Activated B cell treated with CpG ODN at 0.5 μM for 24 hours (primary cell): ENCODE results near the gene ARID3A. TPM values are rescaled to one million over a fixed set of nuclear protein-coding genes. Genes with fewer than 3 reads are reported as not detected.

Source experiments
- ATAC-seq: fragments of 200-7000 bp; cut with Tn5 transposase; one replicate; pipeline ENCODE4 v1.10.0; 2021; ENCODE audit warnings: low read depth, mild to moderate bottlenecking, moderate library complexity
- CTCF ChIA-PET: fragments of 350-600 bp; sonication (Branson Sonifier 250); formaldehyde crosslinking; loops from one replicate; lab custom pipeline; 2021; ENCODE audit warnings: antibody characterized with exemption; lab: Charles Lee
- POLR2A ChIA-PET: fragments of 350-600 bp; sonication (Branson Sonifier 250); formaldehyde crosslinking; loops from one replicate; lab custom pipeline; 2021; ENCODE audit warnings: antibody characterized with exemption; lab: Charles Lee
- DNase-seq: peaks from one replicate; pipeline ENCODE4 v3.0.0; 2022
- H3K27ac Mint-ChIP-seq: one replicate; pipeline ENCODE4 v1.8.0; 2020; ENCODE audit warnings: mixed read lengths
- H3K27me3 Mint-ChIP-seq: one replicate; pipeline ENCODE4 v1.8.0; 2021; ENCODE audit warnings: mixed read lengths
- H3K36me3 Mint-ChIP-seq: one replicate; pipeline ENCODE4 v1.8.0; 2021; ENCODE audit warnings: low read depth, mixed read lengths
- H3K4me1 Mint-ChIP-seq: one replicate; pipeline ENCODE4 v1.8.0; 2021; ENCODE audit warnings: mixed read lengths
- H3K4me3 Mint-ChIP-seq: one replicate; pipeline ENCODE4 v1.8.0; 2020; ENCODE audit warnings: mild to moderate bottlenecking, mixed read lengths
- H3K9me3 Mint-ChIP-seq: one replicate; pipeline ENCODE4 v1.8.0; 2020; ENCODE audit warnings: mixed read lengths
- intact Hi-C: fragments of 100-400 bp; cut with micrococcal nuclease; formaldehyde crosslinking; loops from one replicate; pipeline ENCODE4 v1.15.1; 2024
- total RNA-seq: library from RNA; stranded (reverse); gene quantifications from 2 replicates; pipeline ENCODE4 v1.2.3, GENCODE V29; 2022
- TF ChIP-seq, protein P1 (sequence below): fragments of 200-600 bp; IDR thresholded peaks from one replicate; pipeline ENCODE4 v1.8.0; 2022; ENCODE audit warnings: antibody characterized with exemption, mild to moderate bottlenecking

ARID3A gene
- total RNA-seq, 1 donor from 2014 or later = 74.9 TPM

DNA sequence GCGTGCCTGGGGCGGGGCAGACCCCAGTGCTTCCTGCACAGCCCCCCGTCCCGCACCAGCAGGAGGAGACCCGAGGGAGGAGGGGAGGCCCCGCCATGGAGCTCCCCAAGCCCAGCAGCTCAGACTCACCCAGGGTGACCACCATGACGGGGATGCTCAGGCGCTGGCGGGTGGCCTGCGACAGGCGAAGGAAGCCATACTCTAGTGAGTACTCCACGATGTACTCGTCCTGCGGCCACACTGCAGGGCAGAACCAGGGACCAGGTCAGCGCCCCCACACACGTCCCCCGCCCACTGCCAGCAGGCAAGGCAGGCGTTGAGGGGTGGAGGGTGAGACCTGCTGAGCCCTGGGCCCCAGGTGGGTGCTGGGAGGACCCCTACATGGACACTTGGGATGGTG is 86.5 kb downstream of the ARID3A start:
- Mint-ChIP-seq H3K27me3 (no peaks in the 10 kb centered on the region), H3K9me3 (no peaks in the 10 kb centered on the region), H3K4me3 (no peak overlapping the region), H3K36me3 (peaks cover 30% of the 10 kb centered on the region), H3K4me1 (peaks cover 21% of the 10 kb centered on the region), H3K27ac (no peak overlapping the region)
- intact Hi-C loops = no loop called here
- TF ChIP-seq, protein P1, sequence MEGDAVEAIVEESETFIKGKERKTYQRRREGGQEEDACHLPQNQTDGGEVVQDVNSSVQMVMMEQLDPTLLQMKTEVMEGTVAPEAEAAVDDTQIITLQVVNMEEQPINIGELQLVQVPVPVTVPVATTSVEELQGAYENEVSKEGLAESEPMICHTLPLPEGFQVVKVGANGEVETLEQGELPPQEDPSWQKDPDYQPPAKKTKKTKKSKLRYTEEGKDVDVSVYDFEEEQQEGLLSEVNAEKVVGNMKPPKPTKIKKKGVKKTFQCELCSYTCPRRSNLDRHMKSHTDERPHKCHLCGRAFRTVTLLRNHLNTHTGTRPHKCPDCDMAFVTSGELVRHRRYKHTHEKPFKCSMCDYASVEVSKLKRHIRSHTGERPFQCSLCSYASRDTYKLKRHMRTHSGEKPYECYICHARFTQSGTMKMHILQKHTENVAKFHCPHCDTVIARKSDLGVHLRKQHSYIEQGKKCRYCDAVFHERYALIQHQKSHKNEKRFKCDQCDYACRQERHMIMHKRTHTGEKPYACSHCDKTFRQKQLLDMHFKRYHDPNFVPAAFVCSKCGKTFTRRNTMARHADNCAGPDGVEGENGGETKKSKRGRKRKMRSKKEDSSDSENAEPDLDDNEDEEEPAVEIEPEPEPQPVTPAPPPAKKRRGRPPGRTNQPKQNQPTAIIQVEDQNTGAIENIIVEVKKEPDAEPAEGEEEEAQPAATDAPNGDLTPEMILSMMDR = no peak
- CTCF ChIA-PET = no interaction called here
- ATAC-seq (no peak), DNase-seq (no peak)
- POLR2A ChIA-PET = no interaction called here

GRCh38 chr19:1013218-1013617 is 87.4 kb downstream of the ARID3A start:
- H3K9me3 Mint-ChIP-seq = no peaks in the 10 kb centered on the region
- H3K36me3 Mint-ChIP-seq = peaks cover 30% of the 10 kb centered on the region
- H3K27ac Mint-ChIP-seq = no peak overlapping the region
- DNase-seq (no peak), ATAC-seq (no peak)
- no peak overlapping the region for H3K4me3 Mint-ChIP-seq
- H3K4me1 Mint-ChIP-seq = peaks cover 30% of the 10 kb centered on the region
- no peaks in the 10 kb centered on the region for H3K27me3 Mint-ChIP-seq
- POLR2A ChIA-PET = interaction anchor here (1.0 kb wide), 1 partner anchor 8 kb away, joined by 4 read pairs; no protein-coding TSS in a partner anchor
- intact Hi-C loops = no loop called here
- CTCF ChIA-PET = no interaction called here
- TF ChIP-seq, protein P1 = no peak

DNA sequence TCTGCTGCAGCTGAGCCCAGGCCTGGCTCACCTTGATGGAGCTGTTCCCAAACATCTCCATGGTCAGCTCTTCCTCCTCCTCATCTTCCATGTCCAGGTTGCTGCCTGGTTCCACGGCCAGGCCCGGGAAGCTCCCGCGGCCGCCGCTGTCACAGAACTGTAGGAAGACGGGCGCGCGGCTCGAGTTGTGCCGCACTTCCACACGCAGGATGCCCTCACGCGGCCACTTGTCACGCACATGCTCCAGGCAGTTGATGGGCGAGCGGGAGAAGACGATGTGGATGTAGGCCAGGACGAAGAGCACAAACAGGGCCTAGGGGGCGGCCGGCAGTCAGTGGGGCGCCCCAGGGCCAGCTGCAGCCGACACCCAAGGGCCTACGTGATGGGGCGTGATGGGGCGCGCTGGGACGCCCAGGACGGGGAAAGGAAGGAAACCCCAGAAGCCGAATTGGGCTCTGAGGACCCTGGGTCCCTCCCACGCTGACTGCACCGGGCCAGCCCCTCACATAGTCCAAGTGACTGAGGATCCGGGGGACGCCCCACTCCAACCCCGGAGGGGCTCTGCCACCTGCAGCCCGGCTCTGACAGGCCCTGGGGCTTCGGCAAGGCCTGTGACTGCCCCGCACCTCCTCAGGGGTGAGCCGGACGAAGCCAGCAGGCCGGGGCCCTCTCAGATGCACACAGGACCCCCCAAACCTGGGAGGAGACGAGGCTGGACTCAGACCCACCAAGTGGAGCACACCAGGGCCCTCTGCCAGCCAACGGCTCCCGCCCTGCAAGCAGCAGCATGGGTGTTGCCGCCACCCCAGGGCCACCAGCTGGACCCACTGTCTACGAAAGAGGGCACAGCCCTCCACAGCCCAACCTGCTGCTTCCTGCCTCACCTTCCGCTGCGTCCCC is 88.6 kb downstream of the ARID3A start:
- H3K9me3 Mint-ChIP-seq = no peaks in the 10 kb centered on the region
- TF ChIP-seq, protein P1 = no peak
- ATAC-seq (no peak), DNase-seq (no peak)
- no peaks in the 10 kb centered on the region for H3K27me3 Mint-ChIP-seq
- no peak overlapping the region for H3K4me3 Mint-ChIP-seq
- POLR2A ChIA-PET = interaction anchor here (0.8 kb wide), 1 partner anchor 10 kb away, joined by 3 read pairs; no protein-coding TSS in a partner anchor
- intact Hi-C loops = no loop called here
- no peak overlapping the region for H3K27ac Mint-ChIP-seq
- CTCF ChIA-PET = no interaction called here
- H3K4me1 Mint-ChIP-seq = peaks cover 41% of the 10 kb centered on the region
- H3K36me3 Mint-ChIP-seq = peaks cover 29% of the 10 kb centered on the region

DNA sequence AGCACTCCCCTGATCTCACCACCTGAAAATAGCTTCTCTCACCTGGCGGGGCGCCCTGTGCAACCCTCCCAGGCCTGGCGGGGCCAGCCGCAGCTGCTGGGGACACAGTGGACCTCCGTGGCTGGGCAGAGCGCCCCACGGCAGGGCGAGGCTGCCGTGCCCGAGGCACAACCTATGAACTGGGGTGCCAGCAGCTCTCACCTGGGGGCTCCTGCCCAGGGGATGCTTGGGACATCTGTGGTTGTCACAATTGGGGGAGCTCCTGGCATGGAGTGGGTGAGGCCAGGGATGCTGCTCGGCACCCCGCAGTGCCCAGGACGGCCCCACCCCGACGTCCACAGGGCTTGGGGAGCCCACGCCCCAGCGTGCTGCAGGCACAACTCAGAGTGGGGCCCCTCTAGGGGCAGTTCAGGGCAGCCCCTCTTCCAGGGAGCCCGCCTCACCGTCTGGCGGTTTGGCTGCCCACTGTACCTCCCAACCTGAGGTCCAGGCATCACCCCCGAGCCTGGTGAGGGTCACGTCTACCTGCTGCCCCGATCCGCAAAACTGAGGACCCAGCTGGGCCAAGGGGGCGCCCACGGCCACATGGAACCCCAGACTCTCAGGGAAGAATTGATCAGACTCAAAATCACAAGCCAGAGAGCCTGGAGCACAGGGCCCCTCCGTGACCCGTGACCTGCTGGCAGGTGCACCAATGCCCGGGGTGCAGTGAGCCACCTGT is 89.4 kb downstream of the ARID3A start:
- intact Hi-C loops = no loop called here
- TF ChIP-seq, protein P1 = no peak
- H3K9me3 Mint-ChIP-seq = no peaks in the 10 kb centered on the region
- no peak overlapping the region for H3K27ac Mint-ChIP-seq
- peaks cover 24% of the 10 kb centered on the region for H3K36me3 Mint-ChIP-seq
- no peak for ATAC-seq
- no peak for DNase-seq
- H3K4me1 Mint-ChIP-seq = peaks cover 49% of the 10 kb centered on the region
- H3K4me3 Mint-ChIP-seq = no peak overlapping the region
- CTCF ChIA-PET = no interaction called here
- H3K27me3 Mint-ChIP-seq = no peaks in the 10 kb centered on the region
- POLR2A ChIA-PET = interaction anchor here (0.6 to 1.1 kb wide), 2 partner anchors 11 to 152 kb away, joined by 6 to 7 read pairs; partner anchors contain the start of gene CNN2
